GM21717 (cell line): Measurements from ENCODE around the gene SLFN12.
"Not testable (repeated sequence)": the region's sequence is repeated elsewhere in the genome, so short reads cannot be mapped to it uniquely, and the experiment has no call there.

Source experiments
- ATAC-seq: cut with Tn5 transposase; IDR thresholded peaks from one replicate; pipeline ENCODE4 v1.9.1; 2021; ENCODE audit warnings: mild to moderate bottlenecking, moderate library complexity; ENCODE audit not compliant: unreplicated experiment

SLFN12 gene

DNA sequence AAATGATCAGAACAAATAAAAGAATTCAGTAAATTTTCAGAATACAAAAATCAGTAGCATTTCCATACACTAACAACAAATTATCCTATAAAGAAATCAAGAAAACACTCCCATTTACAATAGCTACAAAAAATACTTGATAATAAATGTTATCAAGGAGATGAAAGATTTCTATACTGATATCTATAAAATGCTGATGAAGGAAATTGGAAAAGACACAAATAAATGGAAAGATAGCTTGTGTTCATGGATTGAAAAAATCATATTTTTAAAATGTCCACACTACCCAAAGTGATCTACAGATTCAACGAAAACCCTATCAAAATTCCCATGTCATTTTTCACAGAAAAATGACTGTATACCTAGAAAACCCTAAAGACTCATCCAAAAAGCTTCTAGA lies 18.1 kb downstream of the SLFN12 start:
- no peak for ATAC-seq

GRCh38 chr17:35407531-35407930 lies 24.8 kb downstream of the SLFN12 start:
- no peak for ATAC-seq

- ATAC-seq: no peak
Observed at GRCh38 chr17:35406568-35406967, 25.7 kb downstream of the SLFN12 start.

GRCh38 chr17:35404360-35404759 lies 27.9 kb downstream of the SLFN12 start:
- ATAC-seq: no peak

GRCh38 chr17:35393783-35394182 lies 38.5 kb downstream of the SLFN12 start:
- ATAC-seq: not testable (repeated sequence)

DNA sequence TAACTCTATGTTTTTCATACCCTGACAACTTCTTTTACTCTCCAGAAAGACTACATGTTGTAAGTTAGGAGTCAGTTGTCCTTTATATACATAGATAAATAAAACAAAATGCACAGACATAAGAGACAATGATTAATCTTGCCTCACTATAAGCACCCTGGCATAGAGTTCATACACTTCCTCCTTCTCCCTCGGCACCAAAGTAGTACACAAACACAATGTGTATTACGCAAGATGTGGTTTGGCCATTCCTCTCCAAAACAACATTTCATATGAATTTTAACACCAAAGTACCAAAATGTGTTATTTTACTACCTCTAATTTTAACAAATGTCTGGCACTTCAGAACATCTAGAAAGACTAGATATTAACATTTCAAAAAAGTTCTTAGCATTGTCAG lies 41.6 kb downstream of the SLFN12 start:
- no peak for ATAC-seq

DNA sequence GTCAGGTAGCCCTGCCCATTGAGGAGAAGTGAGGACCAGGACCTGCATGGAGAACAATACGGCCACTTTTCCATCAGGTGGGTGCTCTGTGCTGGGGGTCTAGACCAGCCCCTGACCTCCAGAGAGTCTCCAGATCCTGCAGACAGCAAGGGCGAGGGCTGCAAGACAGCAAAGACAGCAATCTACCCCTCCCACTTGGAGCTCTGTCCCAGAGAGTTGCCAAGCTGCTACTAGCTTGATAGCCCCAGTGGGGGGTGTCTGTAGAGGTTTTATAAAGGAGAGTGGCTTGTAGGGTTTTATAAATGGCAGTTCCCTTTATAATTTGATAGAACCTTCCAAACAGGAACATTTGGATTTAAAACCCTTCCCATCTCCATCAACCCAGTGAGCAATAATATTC lies 42.1 kb downstream of the SLFN12 start:
- ATAC-seq: no peak

GRCh38 chr17:35387496-35387895 lies 44.8 kb downstream of the SLFN12 start:
- no peak for ATAC-seq

- ATAC-seq: no peak
Observed at GRCh38 chr17:35377706-35378105, 54.6 kb downstream of the SLFN12 start.

DNA sequence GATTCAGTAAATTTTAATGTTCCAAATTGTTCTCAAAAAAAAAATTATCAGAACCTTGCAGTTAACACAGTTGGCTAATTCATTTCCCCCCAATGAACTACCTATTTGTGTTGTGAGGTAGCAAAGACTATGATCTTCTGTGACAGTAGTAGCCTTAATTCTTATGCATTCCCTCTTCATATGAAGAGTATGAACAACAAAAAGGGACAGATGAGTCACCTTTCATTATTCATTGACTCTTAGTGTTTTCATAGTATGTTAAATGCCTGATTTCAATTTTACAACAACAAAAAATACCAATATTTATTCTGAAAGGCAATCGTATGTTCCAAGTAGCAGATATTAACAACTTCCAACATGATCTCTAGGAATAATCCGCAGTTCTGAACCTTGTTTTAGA lies 55.2 kb downstream of the SLFN12 start:
- ATAC-seq: no peak

DNA sequence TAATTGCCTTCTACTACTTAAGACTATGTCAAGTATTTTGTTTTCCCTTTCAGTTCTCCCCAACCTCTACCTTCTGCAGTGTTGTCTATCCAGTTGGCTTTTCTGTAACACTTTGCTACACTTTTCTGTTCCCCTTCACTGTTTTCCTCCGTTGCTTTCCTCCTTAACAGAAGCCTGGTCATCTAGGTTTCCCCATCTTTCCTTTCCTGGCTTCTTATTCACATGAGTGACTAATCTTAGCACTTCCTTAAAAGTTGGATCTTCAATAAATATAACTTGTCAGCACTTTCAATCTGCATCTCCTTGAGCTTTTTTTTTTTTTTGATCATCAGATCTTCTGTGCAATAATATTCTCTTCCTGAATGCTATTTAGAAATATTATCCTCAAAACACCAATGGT lies 56.1 kb downstream of the SLFN12 start:
- ATAC-seq: no peak

DNA sequence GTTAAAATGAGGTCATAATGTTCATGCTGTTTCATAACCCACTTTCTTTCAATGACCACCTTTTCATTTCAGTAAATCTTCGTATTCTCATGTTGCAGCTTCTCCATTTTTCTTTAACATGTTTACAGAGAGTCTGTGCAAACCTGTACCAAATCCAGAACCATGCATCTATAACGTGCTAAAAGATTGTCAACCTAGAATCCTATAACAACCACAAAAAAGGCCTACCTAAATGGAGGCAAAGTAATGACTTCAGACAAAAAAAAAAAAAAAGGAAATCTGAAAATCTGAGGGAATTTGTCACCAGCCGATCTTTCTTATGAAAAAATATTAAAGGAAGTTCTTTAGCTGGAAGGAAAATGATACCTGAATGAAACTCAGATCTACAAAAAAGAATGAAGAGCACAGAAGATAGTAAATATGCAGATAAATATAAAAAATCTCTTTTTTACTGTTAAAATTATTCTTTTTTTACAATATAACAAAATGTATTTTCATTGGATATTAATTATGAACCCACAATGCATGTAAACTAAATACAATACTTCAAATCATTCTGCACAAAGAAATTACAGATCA lies 57.4 kb downstream of the SLFN12 start:
- ATAC-seq: no peak

- ATAC-seq: no peak
Observed at GRCh38 chr17:35373984-35374765, 58.1 kb downstream of the SLFN12 start.

DNA sequence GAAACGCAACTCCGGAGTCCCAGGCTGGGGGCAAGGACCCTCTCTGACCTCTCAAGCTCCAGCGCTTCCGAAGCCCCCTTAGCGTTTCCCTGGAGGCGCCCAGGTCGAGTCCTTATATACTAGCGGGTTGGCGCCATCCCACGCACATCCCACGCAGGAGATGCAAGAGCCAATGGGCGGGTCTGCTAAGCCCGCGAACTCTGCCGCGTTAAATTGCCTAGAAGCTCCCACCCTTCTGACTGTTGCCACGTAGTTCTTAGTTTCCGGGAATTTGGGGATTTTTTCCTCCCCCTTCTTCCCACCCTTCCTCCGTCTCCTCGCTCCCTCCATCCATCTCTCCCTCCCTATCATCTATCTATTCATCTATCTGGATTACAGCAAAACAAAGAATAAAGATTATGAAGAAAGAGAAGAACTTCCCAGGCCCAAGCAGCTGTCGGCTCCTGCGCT lies 58.7 kb downstream of the SLFN12 start, which contains the start of gene SLFN11:
Gene SLFN11, minus strand, starts transcription at position 88 of the 450 bp plus-strand sequence. CDS start 9,814 bp downstream, outside the sequence.
- no peak for ATAC-seq

- ATAC-seq: no peak
Observed at GRCh38 chr17:35372846-35373533, 59.3 kb downstream of the SLFN12 start.

DNA sequence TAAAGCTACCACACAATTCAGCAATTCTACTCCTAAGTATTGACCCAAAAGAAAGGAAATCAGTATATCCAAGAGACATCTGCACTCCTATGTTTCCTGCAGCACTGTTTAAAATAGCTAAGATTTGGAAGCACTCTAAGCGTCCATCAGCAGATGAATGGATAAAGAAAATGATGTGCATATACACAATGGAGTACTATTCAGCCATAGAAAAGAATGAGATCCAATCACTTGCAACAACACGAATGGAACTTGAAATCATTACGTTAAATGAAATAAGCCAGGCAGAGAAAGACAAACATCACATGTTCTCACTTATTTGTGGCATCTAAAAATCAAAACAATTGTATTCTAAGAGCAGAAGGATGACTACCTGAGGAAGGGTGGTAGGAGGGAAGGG lies 60.4 kb downstream of the SLFN12 start:
- ATAC-seq: no peak

GRCh38 chr17:35368081-35368830 lies 64.0 kb downstream of the SLFN12 start:
- ATAC-seq: peak; percentile 92

GRCh38 chr17:35361027-35361426 lies 71.3 kb downstream of the SLFN12 start:
- no peak for ATAC-seq
